BJ (cell line): ENCODE measurements around the gene CD22. TPM values are rescaled to one million over a fixed set of nuclear protein-coding genes. Genes with fewer than 3 reads are reported as not detected.

Experiments used
- CTCF ChIA-PET: fragments of 350-600 bp; formaldehyde crosslinking; extraction: SDS; loops from one replicate; lab custom pipeline; 2021; ENCODE audit warnings: antibody characterized with exemption, inconsistent platforms; lab: Yijun Ruan, JAX
- POLR2A ChIA-PET: fragments of 300-600 bp; sonication (Branson Sonifier 250); formaldehyde crosslinking; extraction: SDS; loops from one replicate; lab custom pipeline; 2021; ENCODE audit warnings: antibody characterized with exemption; lab: Charles Lee
- DNase-seq: peaks from one replicate; pipeline ENCODE4 v3.0.0-alpha.2; 2011; ENCODE audit warnings: low read depth
- H3K27me3 ChIP-seq: 2 replicates; pipeline ENCODE4 v1.6.0; 2011; ENCODE audit warnings: low read length; ENCODE audit not compliant: control insufficient read depth, insufficient read depth
- H3K36me3 ChIP-seq: 2 replicates; pipeline ENCODE4 v1.5.1; 2011; ENCODE audit warnings: low read length; ENCODE audit not compliant: control insufficient read depth, insufficient read depth
- H3K4me3 ChIP-seq: 2 replicates; pipeline ENCODE4 v1.5.1; 2011; ENCODE audit warnings: low read depth, mild to moderate bottlenecking, control low read depth, low read length
- polyA plus RNA-seq: library from polyadenylated mRNA; depleted of rRNA; stranded (reverse); fragments of >200 nt; gene quantifications from 2 replicates; pipeline ENCODE4 v1.2.3, GENCODE V29; 2011
- TF ChIP-seq, protein P1 (sequence below): IDR thresholded peaks from 2 replicates; pipeline ENCODE4 v1.5.1; 2011; ENCODE audit warnings: low read depth, mild to moderate bottlenecking, control low read depth, inconsistent platforms, low read length, moderate library complexity; ENCODE audit not compliant: insufficient read depth

The CD22 gene
- polyA plus RNA-seq, 1 experiment: not detected

DNA sequence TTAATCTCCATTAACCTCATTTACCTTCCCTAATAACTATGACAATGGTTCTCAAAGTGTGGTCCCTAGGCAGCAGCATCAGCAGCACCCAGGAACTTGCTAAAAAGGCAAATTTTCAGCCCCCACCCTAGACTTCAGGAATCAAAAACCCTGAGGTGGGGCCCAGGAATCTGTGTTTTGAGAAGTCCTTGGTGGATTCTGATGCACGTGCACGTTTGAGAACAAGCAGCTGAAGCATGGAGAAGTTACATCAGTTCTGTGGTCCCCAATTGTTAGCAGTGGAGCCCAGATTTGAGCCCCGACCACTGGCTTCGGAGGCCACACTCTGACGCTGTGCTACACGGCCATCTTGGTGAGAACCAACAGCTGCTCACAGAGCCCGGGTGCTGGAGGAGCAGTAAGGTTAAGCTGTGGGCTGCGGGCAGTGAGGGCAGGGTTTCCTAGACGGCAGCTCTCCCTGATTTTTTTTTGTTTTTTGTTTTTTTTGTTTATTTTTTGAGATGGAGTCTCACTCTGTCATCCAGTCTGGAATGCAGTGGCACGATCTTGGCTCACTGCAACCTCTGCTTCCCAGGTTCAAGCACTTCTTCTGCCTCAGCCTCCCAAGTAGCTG lies 14.0 kb upstream of the CD22 start:
- no peaks in the 10 kb centered on the region for H3K27me3 ChIP-seq
- ChIA-PET CTCF (no interaction called here), POLR2A (no interaction called here)
- H3K4me3 ChIP-seq: no peak overlapping the region
- no peak for DNase-seq
- TF ChIP-seq, protein P1, sequence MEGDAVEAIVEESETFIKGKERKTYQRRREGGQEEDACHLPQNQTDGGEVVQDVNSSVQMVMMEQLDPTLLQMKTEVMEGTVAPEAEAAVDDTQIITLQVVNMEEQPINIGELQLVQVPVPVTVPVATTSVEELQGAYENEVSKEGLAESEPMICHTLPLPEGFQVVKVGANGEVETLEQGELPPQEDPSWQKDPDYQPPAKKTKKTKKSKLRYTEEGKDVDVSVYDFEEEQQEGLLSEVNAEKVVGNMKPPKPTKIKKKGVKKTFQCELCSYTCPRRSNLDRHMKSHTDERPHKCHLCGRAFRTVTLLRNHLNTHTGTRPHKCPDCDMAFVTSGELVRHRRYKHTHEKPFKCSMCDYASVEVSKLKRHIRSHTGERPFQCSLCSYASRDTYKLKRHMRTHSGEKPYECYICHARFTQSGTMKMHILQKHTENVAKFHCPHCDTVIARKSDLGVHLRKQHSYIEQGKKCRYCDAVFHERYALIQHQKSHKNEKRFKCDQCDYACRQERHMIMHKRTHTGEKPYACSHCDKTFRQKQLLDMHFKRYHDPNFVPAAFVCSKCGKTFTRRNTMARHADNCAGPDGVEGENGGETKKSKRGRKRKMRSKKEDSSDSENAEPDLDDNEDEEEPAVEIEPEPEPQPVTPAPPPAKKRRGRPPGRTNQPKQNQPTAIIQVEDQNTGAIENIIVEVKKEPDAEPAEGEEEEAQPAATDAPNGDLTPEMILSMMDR: no peak
- H3K36me3 ChIP-seq: no peaks in the 10 kb centered on the region

DNA sequence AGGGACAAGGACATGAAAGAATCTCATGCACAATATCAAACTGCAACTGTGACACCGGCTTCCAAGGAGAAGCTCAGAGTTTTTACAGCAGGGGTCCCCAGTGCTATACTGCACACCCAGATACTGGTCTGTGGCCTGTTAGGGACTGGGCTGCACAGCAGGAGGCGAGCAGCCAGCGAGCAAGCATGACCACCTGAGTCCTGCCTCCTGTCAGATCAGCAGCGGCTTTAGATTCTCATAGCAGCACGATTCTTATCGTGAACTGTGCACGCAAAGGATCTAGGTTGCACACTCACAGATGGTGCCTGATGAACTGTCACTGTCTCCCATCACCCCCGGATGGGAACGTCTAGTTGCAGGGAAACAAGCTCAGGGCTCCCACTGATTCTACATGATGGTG lies 13.1 kb upstream of the CD22 start:
- TF ChIP-seq, protein P1: no peak
- CTCF ChIA-PET: no interaction called here

DNA sequence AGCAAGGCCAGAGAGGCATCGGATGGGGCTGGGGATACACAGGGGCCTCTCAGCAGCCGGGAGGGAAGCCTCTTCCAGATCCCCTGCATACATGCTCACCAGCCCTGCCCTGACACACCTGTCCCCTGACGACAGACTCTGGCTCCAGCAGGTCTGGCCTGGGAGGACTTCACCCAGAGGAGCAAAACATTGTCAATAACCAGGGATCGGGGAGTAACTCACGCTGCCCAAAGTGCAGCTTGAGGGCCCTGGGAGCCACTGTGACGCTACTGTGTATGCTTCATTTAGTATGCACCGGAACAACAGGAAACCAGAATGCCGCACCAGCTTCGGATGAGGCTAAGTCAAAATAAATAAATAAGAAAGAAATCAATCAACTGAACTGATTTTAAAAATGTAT lies 12.4 kb upstream of the CD22 start:
- no peak overlapping the region for H3K4me3 ChIP-seq
- CTCF ChIA-PET: interaction anchor here (0.9 kb wide), 1 partner anchor 193 kb away, joined by 3 read pairs; no protein-coding TSS in a partner anchor
- H3K27me3 ChIP-seq: no peaks in the 10 kb centered on the region
- no peaks in the 10 kb centered on the region for H3K36me3 ChIP-seq
- TF ChIP-seq, protein P1: no peak
- POLR2A ChIA-PET: no interaction called here
- no peak for DNase-seq

More for the DNA sequence above, 13.1 kb upstream of the CD22 start:
- POLR2A ChIA-PET: no interaction called here
- no peak for DNase-seq
- Histone ChIP-seq H3K4me3 (no peak overlapping the region), H3K36me3 (no peaks in the 10 kb centered on the region), H3K27me3 (no peaks in the 10 kb centered on the region)

DNA sequence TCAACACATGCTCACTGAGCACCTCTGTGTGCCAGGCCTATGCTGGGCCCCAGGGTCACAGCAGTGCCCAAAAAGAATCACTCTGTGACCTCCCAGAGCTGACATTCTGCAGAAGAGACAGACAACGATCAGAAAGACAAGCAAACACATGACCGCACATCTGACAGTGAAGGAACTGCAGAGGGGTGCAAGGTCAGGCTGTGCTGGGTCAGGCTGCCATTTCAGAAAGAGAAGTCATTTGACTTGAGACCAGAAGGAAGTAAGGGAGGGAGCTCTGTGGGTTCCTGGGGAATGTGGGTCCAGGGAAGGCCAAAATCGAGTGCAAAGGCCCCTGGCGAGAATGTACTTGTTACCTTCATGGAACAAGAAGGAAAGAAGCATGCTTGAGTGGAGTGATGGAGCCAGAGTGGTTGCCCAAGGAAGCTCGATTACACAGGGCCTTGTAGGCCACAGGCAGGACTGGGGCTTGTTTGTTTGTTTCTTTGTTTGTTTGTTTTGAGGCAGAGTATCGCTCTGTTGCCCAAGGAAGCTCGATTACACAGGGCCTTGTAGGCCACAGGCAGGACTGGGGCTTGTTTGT lies 11.4 kb upstream of the CD22 start:
- CTCF ChIA-PET: no interaction called here
- no peak overlapping the region for H3K4me3 ChIP-seq

More for the DNA sequence above, 11.4 kb upstream of the CD22 start:
- Histone ChIP-seq H3K36me3 (no peaks in the 10 kb centered on the region), H3K27me3 (no peaks in the 10 kb centered on the region)
- POLR2A ChIA-PET: no interaction called here
- TF ChIP-seq, protein P1: no peak
- DNase-seq: no peak
